AML-193 (cell line): ENCODE data around the gene PPP1R8.
A peak's percentile ranks its signal among the peaks of the same experiment; 100 is the strongest.
"Not testable (repeated sequence)": the region's sequence is repeated elsewhere in the genome, so short reads cannot be mapped to it uniquely, and the experiment has no call there.

ENCODE experiments used
- DNase-seq, 2 experiments: peaks; one replicate each; lab custom pipeline; 2025; lab: John Stamatoyannopoulos, UW

PPP1R8 gene

GRCh38 chr1:27830621-27831440 is at the start of gene PPP1R8:
Gene PPP1R8, plus strand, starts transcription at chr1:27830782. Its CDS starts 54 bp downstream, at chr1:27830836.
- peak; percentile 89 for DNase-seq

- DNase-seq: no peak
Measured at GRCh38 chr1:27782950-27783349, 47.6 kb upstream of the PPP1R8 start.

GRCh38 chr1:27784700-27785099 is 45.9 kb upstream of the PPP1R8 start:
- no peak for DNase-seq

- DNase-seq: no peak
Measured at GRCh38 chr1:27785781-27786455, 44.7 kb upstream of the PPP1R8 start.

GRCh38 chr1:27787895-27788294 is 42.7 kb upstream of the PPP1R8 start:
- no peak for DNase-seq

- DNase-seq: peak; percentile 10 to 33
Measured at GRCh38 chr1:27789540-27790041, 41.0 kb upstream of the PPP1R8 start.

GRCh38 chr1:27790270-27790669 is 40.3 kb upstream of the PPP1R8 start:
- not testable (repeated sequence) for DNase-seq

GRCh38 chr1:27795601-27796000 is 35.0 kb upstream of the PPP1R8 start:
- DNase-seq: no peak

GRCh38 chr1:27804791-27805190 is 25.8 kb upstream of the PPP1R8 start:
- no peak for DNase-seq

- no peak for DNase-seq
Measured at GRCh38 chr1:27806758-27807157, 23.8 kb upstream of the PPP1R8 start.

GRCh38 chr1:27807385-27807784 is 23.2 kb upstream of the PPP1R8 start:
- no peak for DNase-seq

GRCh38 chr1:27808131-27808530 is 22.5 kb upstream of the PPP1R8 start:
- DNase-seq: not testable (repeated sequence)

GRCh38 chr1:27809883-27810282 is 20.7 kb upstream of the PPP1R8 start:
- DNase-seq: no peak

GRCh38 chr1:27811741-27812500 is 18.7 kb upstream of the PPP1R8 start:
- DNase-seq: no peak

GRCh38 chr1:27816921-27817630 is 13.5 kb upstream of the PPP1R8 start:
- DNase-seq: no peak

- no peak for DNase-seq
Measured at GRCh38 chr1:27821761-27822315, 8.7 kb upstream of the PPP1R8 start.

GRCh38 chr1:27823784-27824183 is 6.8 kb upstream of the PPP1R8 start:
- DNase-seq: no peak

GRCh38 chr1:27824411-27824810 is 6.2 kb upstream of the PPP1R8 start:
- no peak for DNase-seq

GRCh38 chr1:27829339-27829960 is 1.1 kb upstream of the PPP1R8 start:
- DNase-seq: not testable (repeated sequence)

- DNase-seq: no peak
Measured at GRCh38 chr1:27831568-27832410, 1.2 kb downstream of the PPP1R8 start.
